H1 (cell line): ENCODE data around the gene OS9. TPM values are rescaled to one million over a fixed set of nuclear protein-coding genes. Genes with fewer than 3 reads are reported as not detected.

Experiments
- CTCF ChIA-PET: fragments of 300-600 bp; sonication (Branson Sonifier 250); formaldehyde crosslinking; loops from one replicate; lab custom pipeline; 2021; ENCODE audit not compliant: partially characterized antibody; lab: Charles Lee
- POLR2A ChIA-PET: fragments of 300-600 bp; sonication (Branson Sonifier 250); formaldehyde crosslinking; loops from one replicate; lab custom pipeline; 2021; ENCODE audit warnings: inconsistent platforms; ENCODE audit not compliant: partially characterized antibody; lab: Charles Lee
- DNase-seq, 2 experiments: peaks; one replicate each; pipeline versions ENCODE4 v3.0.0 to v3.0.0-alpha.2; 2010 to 2022; ENCODE audit warnings: low spot score in 2 of 2, low read depth in 1 of 2, mixed read lengths in 1 of 2
- FAIRE-seq: peaks from 2 replicates; lab custom pipeline; 2011; peaks lifted over from hg19 to GRCh38; lab: Jason Lieb, UNC
- H2AFZ ChIP-seq: 2 replicates; pipeline ENCODE4 v1.8.1; 2012; ENCODE audit warnings: low read length, inconsistent platforms
- H2AK5ac ChIP-seq: 2 replicates; pipeline ENCODE4 v1.6.1; 2013; ENCODE audit warnings: low read depth, low read length
- H2BK120ac ChIP-seq: replicated peaks from 2 replicates; pipeline ENCODE3; 2013; ENCODE audit warnings: low read depth, low read length, inconsistent platforms
- H2BK12ac ChIP-seq: 2 replicates; pipeline ENCODE4 v1.6.1; 2013; ENCODE audit warnings: low read depth, low read length
- H2BK15ac ChIP-seq: 2 replicates; pipeline ENCODE4 v1.6.1; 2013; ENCODE audit warnings: low read length
- H2BK20ac ChIP-seq: 2 replicates; pipeline ENCODE4 v1.6.1; 2013; ENCODE audit warnings: low read length
- H2BK5ac ChIP-seq: 2 replicates; pipeline ENCODE4 v1.6.1; 2013; ENCODE audit warnings: low read depth, low read length
- H3K14ac ChIP-seq: 2 replicates; pipeline ENCODE4 v1.6.1; 2013; ENCODE audit warnings: inconsistent platforms; ENCODE audit not compliant: insufficient read length
- H3K18ac ChIP-seq: 2 replicates; pipeline ENCODE4 v1.6.1; 2013; ENCODE audit warnings: low read length; ENCODE audit errors: extremely low read depth
- H3K23ac ChIP-seq: 2 replicates; pipeline ENCODE4 v1.6.1; 2013; ENCODE audit warnings: inconsistent platforms; ENCODE audit not compliant: insufficient read length
- H3K23me2 ChIP-seq: 2 replicates; pipeline ENCODE4 v1.6.1; 2013; ENCODE audit warnings: low read depth, low read length
- H3K27ac ChIP-seq: 2 replicates; pipeline ENCODE4 v1.6.1; 2011; ENCODE audit warnings: low read depth, low read length, inconsistent platforms
- H3K27me3 ChIP-seq, 4 experiments: replicated peaks in 1 of 4; 1 replicate in 1 of 4; 2 replicates in 3 of 4; pipeline versions ENCODE4 v1.6.1 to v1.8.1; 2011 to 2013; ENCODE audit warnings: low read length in 3 of 4, mild to moderate bottlenecking in 3 of 4, inconsistent platforms in 2 of 4, mixed read lengths in 2 of 4, moderate library complexity in 1 of 4; ENCODE audit not compliant: control insufficient read depth in 3 of 4, insufficient read depth in 3 of 4; ENCODE audit errors: extremely low read depth in 1 of 4
- H3K36me3 ChIP-seq, 4 experiments: 2 replicates each; pipeline versions ENCODE4 v1.6.1 to v1.8.1; 2011 to 2013; ENCODE audit warnings: mild to moderate bottlenecking in 4 of 4, low read length in 3 of 4, moderate library complexity in 2 of 4, control low read depth in 1 of 4, inconsistent platforms in 1 of 4; ENCODE audit not compliant: insufficient read depth in 4 of 4, control insufficient read depth in 2 of 4
- H3K4ac ChIP-seq: replicated peaks from 2 replicates; pipeline ENCODE3; 2013; ENCODE audit warnings: low read length, low read depth, mixed read lengths, inconsistent platforms; ENCODE audit not compliant: insufficient read length
- H3K4me1 ChIP-seq, 4 experiments: replicated peaks in 1 of 4; 1 replicate in 1 of 4; 2 replicates in 3 of 4; pipeline versions ENCODE4 v1.6.1 to v1.8.1; 2011 to 2013; ENCODE audit warnings: low read length in 3 of 4, inconsistent platforms in 2 of 4, mixed read lengths in 1 of 4; ENCODE audit not compliant: insufficient read depth in 4 of 4, control insufficient read depth in 3 of 4
- H3K4me2 ChIP-seq, 2 experiments: 2 replicates each; pipeline versions ENCODE4 v1.6.1 to v1.8.1; 2011 to 2013; ENCODE audit warnings: low read depth in 2 of 2, low read length in 2 of 2, control low read depth in 1 of 2, inconsistent platforms in 1 of 2, mild to moderate bottlenecking in 1 of 2; ENCODE audit not compliant: insufficient read depth in 1 of 2
- H3K4me3 ChIP-seq, 4 experiments: fragments of 200-600, 300-600 bp in 1 of 4; sonication (generic), shearing (Covaris generic), sonication (Bioruptor Twin) in 1 of 4; 2 replicates each; pipeline versions ENCODE4 v1.5.1 to v1.8.1; 2011 to 2016; ENCODE audit warnings: low read length in 4 of 4, low read depth in 3 of 4, control low read depth in 2 of 4, inconsistent platforms in 2 of 4, mild to moderate bottlenecking in 2 of 4, mixed read lengths in 1 of 4, moderate library complexity in 1 of 4; ENCODE audit not compliant: insufficient read depth in 2 of 4; ENCODE audit errors: extremely low read depth in 1 of 4
- H3K56ac ChIP-seq: replicated peaks from 2 replicates; pipeline ENCODE3; 2013; ENCODE audit warnings: low read depth, mild to moderate bottlenecking, mixed read lengths, low read length, inconsistent platforms; ENCODE audit not compliant: insufficient read length
- H3K79me1 ChIP-seq: 2 replicates; pipeline ENCODE4 v1.6.1; 2013; ENCODE audit warnings: low read depth, low read length, control low read depth
- H3K79me2 ChIP-seq, 2 experiments: 2 replicates each; pipeline versions ENCODE4 v1.6.1 to v1.8.1; 2012 to 2013; ENCODE audit warnings: low read length in 2 of 2, mild to moderate bottlenecking in 2 of 2, inconsistent platforms in 1 of 2; ENCODE audit not compliant: insufficient read depth in 2 of 2, control insufficient read depth in 1 of 2
- H3K9ac ChIP-seq, 4 experiments: replicated peaks in 1 of 4; 1 replicate in 1 of 4; 2 replicates in 3 of 4; pipeline versions ENCODE4 v1.6.1 to v1.8.1; 2011 to 2013; ENCODE audit warnings: low read depth in 3 of 4, low read length in 3 of 4, control low read depth in 2 of 4, mild to moderate bottlenecking in 2 of 4, moderate library complexity in 2 of 4, inconsistent platforms in 1 of 4; ENCODE audit errors: extremely low read depth in 1 of 4
- H3K9me3 ChIP-seq, 2 experiments: 2 replicates each; pipeline versions ENCODE4 v1.6.1 to v1.8.1; 2012 to 2013; ENCODE audit warnings: mild to moderate bottlenecking in 2 of 2, moderate library complexity in 2 of 2, control low read depth in 1 of 2, inconsistent platforms in 1 of 2, low read depth in 1 of 2, low read length in 1 of 2, mixed read lengths in 1 of 2; ENCODE audit not compliant: insufficient read depth in 2 of 2
- H4K20me1 ChIP-seq, 2 experiments: replicated peaks in 1 of 2; 2 replicates each; pipeline versions ENCODE3 to v1.8.1; 2011 to 2013; ENCODE audit warnings: inconsistent platforms in 2 of 2, low read length in 2 of 2, mild to moderate bottlenecking in 1 of 2; ENCODE audit not compliant: insufficient read depth in 2 of 2, control insufficient read depth in 1 of 2
- H4K5ac ChIP-seq: 2 replicates; pipeline ENCODE4 v1.6.1; 2013; ENCODE audit warnings: low read length, low read depth, mixed read lengths, inconsistent platforms; ENCODE audit not compliant: insufficient read length
- H4K8ac ChIP-seq: 2 replicates; pipeline ENCODE4 v1.8.0; 2013; ENCODE audit warnings: mild to moderate bottlenecking, moderate library complexity, low read length, inconsistent platforms; ENCODE audit not compliant: insufficient read depth; ENCODE audit errors: extremely low read depth
- H4K91ac ChIP-seq: replicated peaks from 2 replicates; pipeline ENCODE3; 2013; ENCODE audit warnings: low read length, mixed read lengths, inconsistent platforms; ENCODE audit not compliant: insufficient read length
- CEBPB ChIP-seq: IDR thresholded peaks from 2 replicates; pipeline ENCODE4 v1.6.1; 2012; ENCODE audit warnings: low read depth, low read length
- CHD2 ChIP-seq: IDR thresholded peaks from 2 replicates; pipeline ENCODE4 v1.6.1; 2012; ENCODE audit warnings: low read length, improper control_type of control experiment
- CREB1 ChIP-seq: IDR thresholded peaks from 2 replicates; pipeline ENCODE4 v1.6.1; 2012; ENCODE audit warnings: inconsistent platforms
- GABPA ChIP-seq: IDR thresholded peaks from 2 replicates; pipeline ENCODE4 v1.6.1; 2011; ENCODE audit warnings: mild to moderate bottlenecking, low read length, moderate library complexity, borderline replicate concordance; ENCODE audit not compliant: insufficient read depth
- JUN ChIP-seq: IDR thresholded peaks from 2 replicates; pipeline ENCODE4 v1.6.1; 2011; ENCODE audit warnings: low read depth, mild to moderate bottlenecking, improper control_type of control experiment, low read length
- POLR2AphosphoS5 ChIP-seq: IDR thresholded peaks from 2 replicates; pipeline ENCODE4 v1.6.1; 2011; ENCODE audit warnings: low read depth, low read length
- WGBS, 2 experiments: shearing (Covaris generic) in 1 of 2; methylation state at CpG; one replicate each; pipeline versions ENCODE4 v1.1.6 to v1.1.7; 2013 to 2015; ENCODE audit warnings: low lambda C conversion rate in 2 of 2, mixed read lengths in 2 of 2, inconsistent platforms in 1 of 2, low coverage in 1 of 2, missing lambda C conversion rate in 1 of 2; ENCODE audit not compliant: insufficient replicate concordance in 2 of 2, insufficient coverage in 1 of 2, insufficient read length in 1 of 2; ENCODE audit errors: extremely low coverage in 1 of 2, missing lambda C conversion rate in 1 of 2; 5-methylcytosine and 5-hydroxymethylcytosine counted together
- polyA plus RNA-seq, 7 experiments: library from polyadenylated mRNA; depleted of rRNA in 3 of 7; stranded (reverse) in 5 of 7; unstranded in 2 of 7; fragments of >200 nt in 5 of 7; fragments of 200-250 nt in 2 of 7; gene quantifications; 1 replicate in 5 of 7; 2 replicates in 1 of 7; 4 replicates in 1 of 7; pipeline versions ENCODE4 v1.2.1 to v1.2.3, GENCODE V29; 2011 to 2013; ENCODE audit warnings: missing spikeins in 2 of 7, mixed read lengths in 2 of 7
- total RNA-seq: library from RNA; stranded (reverse); fragmentation: NEBNext Ultra II Directional; extraction: Animal tissue kit (Norgen Biotek cat#: 25700); gene quantifications from 2 replicates; pipeline ENCODE4 v1.2.1, GENCODE V29; 2021
- TF ChIP-seq, protein P1 (sequence below), 3 experiments: IDR thresholded peaks; 1 replicate in 2 of 3; 2 replicates in 1 of 3; pipeline versions ENCODE4 v1.5.1 to v1.6.1; 2011; ENCODE audit warnings: low read length in 3 of 3, mild to moderate bottlenecking in 3 of 3, inconsistent platforms in 2 of 3, low read depth in 1 of 3, moderate library complexity in 1 of 3; ENCODE audit not compliant: insufficient read depth in 1 of 3; ENCODE audit errors: control extremely low read depth in 1 of 3

The OS9 gene
- total and polyA plus RNA-seq, 2 of the 8 experiments (the other 6 are each of a cell fraction or from before 2014, with no cell fraction given): 71.0 to 108 TPM

DNA sequence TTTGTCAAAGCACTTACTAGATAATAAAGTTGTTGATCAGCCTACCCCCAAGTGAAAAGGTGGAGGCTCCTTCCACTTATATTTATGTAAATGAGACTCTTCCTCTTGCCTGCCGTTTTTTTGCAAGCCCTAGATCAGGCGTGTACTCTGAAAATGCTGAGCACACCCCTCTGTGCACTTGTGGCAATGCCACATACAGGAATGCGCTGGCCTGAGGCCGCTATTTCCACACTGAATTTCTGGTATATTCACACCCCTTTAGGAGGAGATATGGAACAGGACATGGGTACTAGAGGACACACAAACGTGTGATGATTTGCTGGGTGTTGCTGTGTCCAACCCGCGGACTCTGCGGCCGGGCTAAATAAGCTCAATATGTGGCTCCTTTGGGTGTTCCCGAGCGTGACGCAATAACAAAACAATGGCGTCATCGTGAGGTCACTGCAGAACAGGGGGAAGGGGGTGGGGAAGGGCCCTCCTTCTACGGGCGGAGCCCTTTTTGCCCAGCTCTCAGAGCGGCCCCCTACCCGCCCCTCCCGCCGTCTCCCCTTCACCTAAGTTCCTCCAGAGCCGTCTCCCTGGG is 50.4 kb downstream of the OS9 start:
- H2BK5ac ChIP-seq: peak overlapping the region; percentile 76; the same call in 1 of the 2 replicates
- no peak overlapping the region for H3K18ac ChIP-seq
- peak in 1 of 2 experiments; percentile 78 for DNase-seq
- H4K8ac ChIP-seq: peak overlapping the region; percentile 66; the same call in 1 of the 2 replicates
- H2AK5ac ChIP-seq: peak overlapping the region; percentile 25; the same call in 1 of the 2 replicates
- no peak overlapping the region for H3K23ac ChIP-seq
- peak overlapping the region in 3 of 4 experiments; percentile 5 to 86 (median 83); a peak in 4 of 7 replicates for H3K9ac ChIP-seq
- ChIA-PET CTCF (interaction anchor here (1.0 to 2.0 kb wide), 7 partner anchors 9 to 160 kb away, joined by 3 to 7 read pairs (median 5); no protein-coding TSS in a partner anchor), POLR2A (interaction anchor here (0.9 to 4.4 kb wide), 26 partner anchors 8 to 515 kb away, joined by 3 to 35 read pairs (median 5); partner anchors contain the start of genes ARHGEF25, CYP27B1, DCTN2 and EEF1AKMT3)
- H2BK20ac ChIP-seq: no peak overlapping the region
- peaks cover 6% of the 10 kb centered on the region for H3K79me1 ChIP-seq
- H3K79me2 ChIP-seq: no peaks in the 10 kb centered on the region
- H3K9me3 ChIP-seq: no peaks in the 10 kb centered on the region
- H4K91ac ChIP-seq: no peak overlapping the region
- TF ChIP-seq CHD2: peak; percentile 4; the same call in 1 of the 2 replicates
- peak; percentile 37; the same call in 1 of the 2 replicates for TF ChIP-seq POLR2AphosphoS5
- TF ChIP-seq CEBPB: peak; percentile 86; the same call in 1 of the 2 replicates
- TF ChIP-seq GABPA: no peak
- TF ChIP-seq, protein P1, sequence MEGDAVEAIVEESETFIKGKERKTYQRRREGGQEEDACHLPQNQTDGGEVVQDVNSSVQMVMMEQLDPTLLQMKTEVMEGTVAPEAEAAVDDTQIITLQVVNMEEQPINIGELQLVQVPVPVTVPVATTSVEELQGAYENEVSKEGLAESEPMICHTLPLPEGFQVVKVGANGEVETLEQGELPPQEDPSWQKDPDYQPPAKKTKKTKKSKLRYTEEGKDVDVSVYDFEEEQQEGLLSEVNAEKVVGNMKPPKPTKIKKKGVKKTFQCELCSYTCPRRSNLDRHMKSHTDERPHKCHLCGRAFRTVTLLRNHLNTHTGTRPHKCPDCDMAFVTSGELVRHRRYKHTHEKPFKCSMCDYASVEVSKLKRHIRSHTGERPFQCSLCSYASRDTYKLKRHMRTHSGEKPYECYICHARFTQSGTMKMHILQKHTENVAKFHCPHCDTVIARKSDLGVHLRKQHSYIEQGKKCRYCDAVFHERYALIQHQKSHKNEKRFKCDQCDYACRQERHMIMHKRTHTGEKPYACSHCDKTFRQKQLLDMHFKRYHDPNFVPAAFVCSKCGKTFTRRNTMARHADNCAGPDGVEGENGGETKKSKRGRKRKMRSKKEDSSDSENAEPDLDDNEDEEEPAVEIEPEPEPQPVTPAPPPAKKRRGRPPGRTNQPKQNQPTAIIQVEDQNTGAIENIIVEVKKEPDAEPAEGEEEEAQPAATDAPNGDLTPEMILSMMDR (IDR thresholded peaks at IDR 0.05; ENCODE audit: control extremely low read depth in 1 of 3, insufficient read depth in 1 of 3, low read depth in 1 of 3, low read length in 3 of 3): no peak
- 0 out of 2 replicates have a peak, but pooled peaks have one; percentile 5 for TF ChIP-seq JUN
- TF ChIP-seq CREB1: peak; percentile 98
- H3K36me3 ChIP-seq: peaks cover 15 to 33% (median 27%) of the 10 kb centered on the region in 4 experiments
- H2AFZ ChIP-seq: peak overlapping the region; percentile 31; the same call in 1 of the 2 replicates
- H3K23me2 ChIP-seq: peaks cover 4% of the 10 kb centered on the region
- peaks cover 0 to 2% of the 10 kb centered on the region in 2 experiments for H4K20me1 ChIP-seq
- peak overlapping the region; percentile 66 to 85 (median 74) for H3K4me3 ChIP-seq
- H2BK12ac ChIP-seq: peak overlapping the region; percentile 92; the same call in 1 of the 2 replicates
- peaks cover 0 to 11% (median 5%) of the 10 kb centered on the region in 4 experiments; a peak in 5 of 7 replicates for H3K4me1 ChIP-seq
- WGBS, 2 experiments: 32% methylated on average over 19 of the region's 21 CpGs; no CpG with 5 or more reads in 1 of the 2 experiments
- H2BK120ac ChIP-seq: no peak overlapping the region
- no peak overlapping the region for H2BK15ac ChIP-seq
- peak overlapping the region; percentile 91 to 97 for H3K4me2 ChIP-seq
- FAIRE-seq: no peak
- no peak overlapping the region for H4K5ac ChIP-seq
- peak overlapping the region; percentile 89 for H3K27ac ChIP-seq
- H3K14ac ChIP-seq: no peak overlapping the region
- H3K27me3 ChIP-seq: peaks cover 12 to 27% (median 24%) of the 10 kb centered on the region in 4 experiments
- H3K4ac ChIP-seq: no peak overlapping the region
- no peak overlapping the region for H3K56ac ChIP-seq
